ENCODE data around the gene ARMC2. TPM values are rescaled to one million over a fixed set of nuclear protein-coding genes. Genes with fewer than 3 reads are reported as not detected.
"Not testable (repeated sequence)": the region's sequence is repeated elsewhere in the genome, so short reads cannot be mapped to it uniquely, and the experiment has no call there.

ARMC2 gene
- total and polyA plus RNA-seq, 4 donors: 5.3 to 20.7 (median 8.9) TPM

GRCh38 chr6:108883172-108883571 is 35.0 kb downstream of the ARMC2 start:
- no peaks in the 10 kb centered on the region for H3K36me3 ChIP-seq (ENCODE audit: control insufficient read depth in 1 of 2, insufficient read depth in 2 of 2, low read length in 1 of 2)
- no peak for DNase-seq
- no peaks in the 10 kb centered on the region for H3K4me1 ChIP-seq (ENCODE audit: control insufficient read depth in 1 of 2, insufficient read depth in 2 of 2, low read length in 2 of 2)
- no peak overlapping the region for H3K4me3 ChIP-seq (ENCODE audit: low read length in 2 of 2)
- no peak for ATAC-seq (ENCODE audit: low FRiP score)
- 95 to 96% methylated on average over 1 of the region's 1 CpG for WGBS, 2 donors
- no peaks in the 10 kb centered on the region for H3K27me3 ChIP-seq (ENCODE audit: control insufficient read depth in 1 of 2, insufficient read depth in 2 of 2, low read length in 1 of 2)
- no peak overlapping the region for H3K27ac ChIP-seq (ENCODE audit: low read depth in 1 of 2, low read length in 2 of 2)
- H3K9me3 ChIP-seq (ENCODE audit: control insufficient read depth, low read length): no peaks in the 10 kb centered on the region
- intact Hi-C loops (cut with DNase I): no loop called here

- DNase-seq: no peak
- 93 to 94% methylated on average over 9 of the region's 9 CpGs for WGBS, 2 donors
- intact Hi-C loops (cut with DNase I): loop anchor here in 1 of 2 donors (5.0 kb wide), 1 partner anchor 102 kb away; no protein-coding TSS in a partner anchor
- Histone ChIP-seq H3K4me1 (ENCODE audit: control insufficient read depth in 1 of 2, insufficient read depth in 2 of 2, low read length in 2 of 2) (no peaks in the 10 kb centered on the region), H3K27ac (ENCODE audit: low read depth in 1 of 2, low read length in 2 of 2) (no peak overlapping the region), H3K36me3 (ENCODE audit: control insufficient read depth in 1 of 2, insufficient read depth in 2 of 2, low read length in 1 of 2) (no peaks in the 10 kb centered on the region), H3K4me3 (ENCODE audit: low read length in 2 of 2) (no peak overlapping the region), H3K27me3 (ENCODE audit: control insufficient read depth in 1 of 2, insufficient read depth in 2 of 2, low read length in 1 of 2) (no peaks in the 10 kb centered on the region), H3K9me3 (ENCODE audit: control insufficient read depth, low read length) (no peaks in the 10 kb centered on the region)
- ATAC-seq (ENCODE audit: low FRiP score): no peak
Observed at GRCh38 chr6:108884211-108885059, 36.2 kb downstream of the ARMC2 start.

GRCh38 chr6:108888052-108888451 is 39.8 kb downstream of the ARMC2 start:
- Histone ChIP-seq H3K27ac (ENCODE audit: low read depth in 1 of 2, low read length in 2 of 2) (no peak overlapping the region), H3K4me1 (ENCODE audit: control insufficient read depth in 1 of 2, insufficient read depth in 2 of 2, low read length in 2 of 2) (no peaks in the 10 kb centered on the region), H3K9me3 (ENCODE audit: control insufficient read depth, low read length) (no peaks in the 10 kb centered on the region), H3K4me3 (ENCODE audit: low read length in 2 of 2) (no peak overlapping the region), H3K36me3 (ENCODE audit: control insufficient read depth in 1 of 2, insufficient read depth in 2 of 2, low read length in 1 of 2) (no peaks in the 10 kb centered on the region), H3K27me3 (ENCODE audit: control insufficient read depth in 1 of 2, insufficient read depth in 2 of 2, low read length in 1 of 2) (no peaks in the 10 kb centered on the region)
- intact Hi-C loops (cut with DNase I): loop anchor here in 1 of 2 donors (5.0 kb wide), 1 partner anchor 106 kb away; no protein-coding TSS in a partner anchor
- WGBS, 2 donors: 91 to 92% methylated on average over 6 of the region's 6 CpGs
- no peak for DNase-seq
- ATAC-seq (ENCODE audit: low FRiP score): no peak

GRCh38 chr6:108888745-108889144 is 40.5 kb downstream of the ARMC2 start:
- no peak overlapping the region for H3K4me3 ChIP-seq (ENCODE audit: low read length in 2 of 2)
- H3K27me3 ChIP-seq (ENCODE audit: control insufficient read depth in 1 of 2, insufficient read depth in 2 of 2, low read length in 1 of 2): no peaks in the 10 kb centered on the region
- no peak overlapping the region for H3K27ac ChIP-seq (ENCODE audit: low read depth in 1 of 2, low read length in 2 of 2)
- intact Hi-C loops (cut with DNase I): loop anchor here in 1 of 2 donors (5.0 kb wide), 1 partner anchor 106 kb away; no protein-coding TSS in a partner anchor
- DNase-seq (no peak), ATAC-seq (ENCODE audit: low FRiP score) (no peak)
- WGBS, 2 donors: 93 to 95% methylated on average over 2 of the region's 2 CpGs
- no peaks in the 10 kb centered on the region for H3K9me3 ChIP-seq (ENCODE audit: control insufficient read depth, low read length)
- H3K36me3 ChIP-seq (ENCODE audit: control insufficient read depth in 1 of 2, insufficient read depth in 2 of 2, low read length in 1 of 2): no peaks in the 10 kb centered on the region
- H3K4me1 ChIP-seq (ENCODE audit: control insufficient read depth in 1 of 2, insufficient read depth in 2 of 2, low read length in 2 of 2): no peaks in the 10 kb centered on the region

GRCh38 chr6:108890898-108891297 is 42.7 kb downstream of the ARMC2 start:
- intact Hi-C loops (cut with DNase I): loop anchor here (2.0 to 10.0 kb wide), 6 partner anchors 44 to 349 kb away; partner anchors contain the start of gene ARMC2 (in 1 of the 2)
- not testable (repeated sequence) for H3K27ac ChIP-seq (ENCODE audit: low read depth in 1 of 2, low read length in 2 of 2); ATAC-seq (ENCODE audit: low FRiP score); H3K4me3 ChIP-seq (ENCODE audit: low read length in 2 of 2); H3K9me3 ChIP-seq (ENCODE audit: control insufficient read depth, low read length); H3K27me3 ChIP-seq (ENCODE audit: control insufficient read depth in 1 of 2, insufficient read depth in 2 of 2, low read length in 1 of 2); DNase-seq; H3K36me3 ChIP-seq (ENCODE audit: control insufficient read depth in 1 of 2, insufficient read depth in 2 of 2, low read length in 1 of 2); H3K4me1 ChIP-seq (ENCODE audit: control insufficient read depth in 1 of 2, insufficient read depth in 2 of 2, low read length in 2 of 2)
- 91 to 93% methylated on average over 5 of the region's 5 CpGs for WGBS, 2 donors

- ATAC-seq (ENCODE audit: low FRiP score) (peak; percentile 47), DNase-seq (no peak)
- Histone ChIP-seq H3K9me3 (ENCODE audit: control insufficient read depth, low read length) (no peaks in the 10 kb centered on the region), H3K27me3 (ENCODE audit: control insufficient read depth in 1 of 2, insufficient read depth in 2 of 2, low read length in 1 of 2) (no peaks in the 10 kb centered on the region), H3K4me1 (ENCODE audit: control insufficient read depth in 1 of 2, insufficient read depth in 2 of 2, low read length in 2 of 2) (no peaks in the 10 kb centered on the region), H3K4me3 (ENCODE audit: low read length in 2 of 2) (no peak overlapping the region), H3K27ac (ENCODE audit: low read depth in 1 of 2, low read length in 2 of 2) (peak overlapping the region in 1 of 2 donors; percentile 73), H3K36me3 (ENCODE audit: control insufficient read depth in 1 of 2, insufficient read depth in 2 of 2, low read length in 1 of 2) (no peaks in the 10 kb centered on the region)
- WGBS, 2 donors: 85 to 89% methylated on average over 1 of the region's 1 CpG
- intact Hi-C loops (cut with DNase I): loop anchor here (5.0 to 10.0 kb wide), 3 partner anchors 52 to 111 kb away; no protein-coding TSS in a partner anchor
Observed at GRCh38 chr6:108895571-108895970, 47.3 kb downstream of the ARMC2 start.

GRCh38 chr6:108896111-108896661 is 48.0 kb downstream of the ARMC2 start:
- DNase-seq (no peak), ATAC-seq (ENCODE audit: low FRiP score) (peak; percentile 69)
- peak overlapping the region; percentile 64 to 70 for H3K27ac ChIP-seq (ENCODE audit: low read depth in 1 of 2, low read length in 2 of 2)
- intact Hi-C loops (cut with DNase I): loop anchor here (5.0 to 10.0 kb wide), 3 partner anchors 51 to 111 kb away; no protein-coding TSS in a partner anchor
- H3K9me3 ChIP-seq (ENCODE audit: control insufficient read depth, low read length): no peaks in the 10 kb centered on the region
- WGBS, 2 donors: 15 to 19% methylated on average over 3 of the region's 3 CpGs
- H3K4me3 ChIP-seq (ENCODE audit: low read length in 2 of 2): no peak overlapping the region
- H3K27me3 ChIP-seq (ENCODE audit: control insufficient read depth in 1 of 2, insufficient read depth in 2 of 2, low read length in 1 of 2): no peaks in the 10 kb centered on the region
- H3K4me1 ChIP-seq (ENCODE audit: control insufficient read depth in 1 of 2, insufficient read depth in 2 of 2, low read length in 2 of 2): no peaks in the 10 kb centered on the region
- no peaks in the 10 kb centered on the region for H3K36me3 ChIP-seq (ENCODE audit: control insufficient read depth in 1 of 2, insufficient read depth in 2 of 2, low read length in 1 of 2)

GRCh38 chr6:108897371-108897770 is 49.1 kb downstream of the ARMC2 start:
- peaks cover 0 to 2% of the 10 kb centered on the region in 2 donors for H3K4me1 ChIP-seq (ENCODE audit: control insufficient read depth in 1 of 2, insufficient read depth in 2 of 2, low read length in 2 of 2)
- no peaks in the 10 kb centered on the region for H3K36me3 ChIP-seq (ENCODE audit: control insufficient read depth in 1 of 2, insufficient read depth in 2 of 2, low read length in 1 of 2)
- intact Hi-C loops (cut with DNase I): loop anchor here (5.0 to 10.0 kb wide), 3 partner anchors 50 to 113 kb away; no protein-coding TSS in a partner anchor
- H3K9me3 ChIP-seq (ENCODE audit: control insufficient read depth, low read length): no peaks in the 10 kb centered on the region
- 58 to 68% methylated on average over 1 of the region's 1 CpG for WGBS, 2 donors
- no peak for ATAC-seq (ENCODE audit: low FRiP score)
- DNase-seq: no peak
- no peak overlapping the region for H3K4me3 ChIP-seq (ENCODE audit: low read length in 2 of 2)
- no peaks in the 10 kb centered on the region for H3K27me3 ChIP-seq (ENCODE audit: control insufficient read depth in 1 of 2, insufficient read depth in 2 of 2, low read length in 1 of 2)
- H3K27ac ChIP-seq (ENCODE audit: low read depth in 1 of 2, low read length in 2 of 2): no peak overlapping the region
